Stimulated activated CD8-positive, alpha-beta memory T cell treated with anti-CD3 and anti-CD28 coated beads, Interleukin-7, amount 100 ng/mL, for 24 hours (primary cell): ENCODE results near the gene FAR1.
"Not testable (repeated sequence)": the region's sequence is repeated elsewhere in the genome, so short reads cannot be mapped to it uniquely, and the experiment has no call there.

Experiments used
- DNase-seq: peaks from one replicate; pipeline ENCODE4 v3.0.0-alpha.2; 2020; ENCODE audit warnings: low read depth

Gene FAR1

GRCh38 chr11:13705710-13706109 lies 37.2 kb downstream of the FAR1 start:
- DNase-seq, result no peak

GRCh38 chr11:13713982-13714381 lies 45.5 kb downstream of the FAR1 start:
- DNase-seq, result no peak

GRCh38 chr11:13717331-13717730 lies 48.9 kb downstream of the FAR1 start:
- DNase-seq, result no peak

- no peak for DNase-seq
Observed at GRCh38 chr11:13718394-13718793, 49.9 kb downstream of the FAR1 start.

GRCh38 chr11:13720940-13721339 lies 52.5 kb downstream of the FAR1 start:
- DNase-seq, result no peak

GRCh38 chr11:13721760-13722159 lies 53.3 kb downstream of the FAR1 start:
- DNase-seq, result no peak

- DNase-seq, result no peak
Observed at GRCh38 chr11:13726456-13726855, 58.0 kb downstream of the FAR1 start.

- no peak for DNase-seq
Observed at GRCh38 chr11:13728076-13728475, 59.6 kb downstream of the FAR1 start.

GRCh38 chr11:13734530-13734929 lies 66.1 kb downstream of the FAR1 start:
- no peak for DNase-seq

- DNase-seq, result no peak
Observed at GRCh38 chr11:13745165-13745564, 76.7 kb downstream of the FAR1 start.

GRCh38 chr11:13753316-13753715 lies 84.8 kb downstream of the FAR1 start:
- DNase-seq, result not testable (repeated sequence)

- no peak for DNase-seq
Observed at GRCh38 chr11:13759050-13759449, 90.6 kb downstream of the FAR1 start.

GRCh38 chr11:13760115-13760514 lies 91.6 kb downstream of the FAR1 start:
- DNase-seq, result no peak

GRCh38 chr11:13761250-13761649 lies 92.8 kb downstream of the FAR1 start:
- DNase-seq, result no peak

GRCh38 chr11:13761716-13762115 lies 93.2 kb downstream of the FAR1 start:
- no peak for DNase-seq

- DNase-seq, result no peak
Observed at GRCh38 chr11:13762718-13763117, 94.2 kb downstream of the FAR1 start.

GRCh38 chr11:13763341-13763740 lies 94.9 kb downstream of the FAR1 start:
- no peak for DNase-seq

- no peak for DNase-seq
Observed at GRCh38 chr11:13765886-13766285, 97.4 kb downstream of the FAR1 start.

- no peak for DNase-seq
Observed at GRCh38 chr11:13767471-13767870, 99.0 kb downstream of the FAR1 start.

GRCh38 chr11:13769188-13769587 lies 100.7 kb downstream of the FAR1 start:
- DNase-seq, result no peak

- no peak for DNase-seq
Observed at GRCh38 chr11:13771151-13771550, 102.7 kb downstream of the FAR1 start.

- DNase-seq, result no peak
Observed at GRCh38 chr11:13772223-13773046, 104.0 kb downstream of the FAR1 start.

GRCh38 chr11:13775471-13775870 lies 107.0 kb downstream of the FAR1 start:
- no peak for DNase-seq

GRCh38 chr11:13776134-13776815 lies 107.8 kb downstream of the FAR1 start:
- DNase-seq, result no peak
